HFF-Myc (cell line): ENCODE results near the gene ACAD10.

Experiments
- DNase-seq: peaks from one replicate; pipeline ENCODE4 v3.0.0-alpha.2; 2011; ENCODE audit warnings: low read depth; ENCODE audit errors: extremely low read depth
- H3K4me3 ChIP-seq: replicated peaks from 2 replicates; pipeline ENCODE4 v1.5.1; 2011; ENCODE audit warnings: low read depth, mild to moderate bottlenecking, control low read depth, low read length
- CTCF ChIP-seq: IDR thresholded peaks from 2 replicates; pipeline ENCODE4 v1.5.1; 2012; ENCODE audit warnings: mild to moderate bottlenecking, low read depth, low read length, control low read depth; ENCODE audit errors: missing control alignments

ACAD10 gene

GRCh38 chr12:111748867-111749266 is 63.0 kb downstream of the ACAD10 start:
- no peak for TF ChIP-seq CTCF
- no peak overlapping the region for H3K4me3 ChIP-seq
- no peak for DNase-seq

GRCh38 chr12:111749391-111749790 is 63.5 kb downstream of the ACAD10 start:
- no peak for TF ChIP-seq CTCF
- no peak overlapping the region for H3K4me3 ChIP-seq
- DNase-seq: no peak

GRCh38 chr12:111753144-111753881 is 67.5 kb downstream of the ACAD10 start:
- DNase-seq: peak; percentile 48
- no peak overlapping the region for H3K4me3 ChIP-seq
- peak; percentile 80 for TF ChIP-seq CTCF

GRCh38 chr12:111754671-111755070 is 68.8 kb downstream of the ACAD10 start:
- TF ChIP-seq CTCF: no peak
- DNase-seq: no peak
- H3K4me3 ChIP-seq: no peak overlapping the region

GRCh38 chr12:111756196-111756595 is 70.3 kb downstream of the ACAD10 start:
- no peak overlapping the region for H3K4me3 ChIP-seq
- no peak for TF ChIP-seq CTCF
- DNase-seq: no peak

GRCh38 chr12:111756681-111757080 is 70.8 kb downstream of the ACAD10 start:
- no peak for DNase-seq
- no peak for TF ChIP-seq CTCF
- H3K4me3 ChIP-seq: no peak overlapping the region
